Jurkat, Clone E6-1 (cell line): ENCODE data around the gene FATE1.

Source experiments
- DNase-seq: peaks from one replicate; pipeline ENCODE4 v3.0.0-alpha.2; 2011; ENCODE audit warnings: low read depth, low spot score
- H3K4me3 ChIP-seq: 2 replicates; pipeline ENCODE4 v1.5.1; 2011; ENCODE audit warnings: mild to moderate bottlenecking, low read length, control low read depth, moderate library complexity

The FATE1 gene

DNA sequence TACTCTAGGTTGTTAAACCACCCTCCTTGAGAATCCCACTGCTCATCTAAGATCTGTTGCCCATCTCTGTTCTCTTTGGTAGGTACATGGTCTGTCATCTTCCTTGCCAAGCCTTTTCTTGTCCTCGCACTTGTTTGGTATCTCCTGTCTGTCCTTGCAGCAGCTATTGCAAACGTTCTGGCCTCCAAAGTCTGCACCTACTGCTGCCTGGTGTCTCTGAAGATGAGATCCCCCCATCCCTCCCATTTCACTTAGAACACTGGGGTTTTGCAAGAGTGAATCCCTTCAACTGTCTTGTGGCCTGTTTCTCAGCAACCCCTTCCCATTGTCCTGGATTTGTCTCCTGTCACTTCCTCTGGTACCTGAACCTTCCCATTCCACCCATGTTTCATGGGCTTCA lies 19.4 kb downstream of the FATE1 start:
- DNase-seq = no peak
- H3K4me3 ChIP-seq = no peak overlapping the region

GRCh38 chrX:151736685-151737084 lies 20.9 kb downstream of the FATE1 start:
- no peak for DNase-seq

GRCh38 chrX:151737494-151737893 lies 21.7 kb downstream of the FATE1 start:
- no peak for DNase-seq
- no peak overlapping the region for H3K4me3 ChIP-seq

More at GRCh38 chrX:151736685-151737084, 20.9 kb downstream of the FATE1 start:
- no peak overlapping the region for H3K4me3 ChIP-seq

DNA sequence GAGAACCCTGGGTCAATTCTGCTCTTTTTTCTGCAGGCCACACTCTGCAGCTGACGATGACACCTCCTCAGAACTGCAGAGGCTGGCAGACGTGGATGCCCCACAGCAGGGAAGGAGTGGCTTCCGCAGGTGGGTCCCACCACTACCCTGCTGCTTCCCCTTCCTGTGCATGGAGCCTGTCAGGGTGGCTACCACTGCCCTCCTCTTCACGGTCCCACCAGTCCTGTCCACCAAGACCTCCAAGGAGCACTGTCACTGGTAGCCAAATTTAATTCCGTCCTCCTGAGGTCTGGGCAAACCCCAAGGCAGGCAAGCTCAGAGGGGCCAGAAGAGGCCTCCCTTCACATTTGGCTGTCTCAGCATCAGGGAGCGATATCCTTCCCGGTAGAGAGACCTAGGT lies 22.9 kb downstream of the FATE1 start:
- no peak for DNase-seq
- no peak overlapping the region for H3K4me3 ChIP-seq

DNA sequence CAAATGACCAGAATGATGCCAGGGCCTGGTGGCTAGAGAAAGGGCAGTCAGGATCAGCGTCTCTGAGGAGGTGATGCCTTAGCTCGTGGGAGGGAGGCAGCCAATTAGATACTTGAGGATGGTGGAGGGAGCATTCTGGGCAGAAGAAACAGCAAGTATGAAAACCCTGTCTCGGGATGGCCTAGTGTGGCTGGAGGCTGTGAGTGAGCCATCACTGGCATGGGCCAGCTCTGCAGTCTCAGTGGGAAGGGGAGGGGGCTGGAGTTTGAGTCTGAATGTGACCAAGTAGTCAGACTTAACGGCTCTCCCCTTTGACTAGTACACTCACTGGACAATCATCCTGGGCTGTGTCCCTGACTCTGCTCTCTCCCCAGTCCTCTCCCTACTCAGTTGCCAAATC lies 25.8 kb downstream of the FATE1 start:
- no peak for DNase-seq
- no peak overlapping the region for H3K4me3 ChIP-seq

DNA sequence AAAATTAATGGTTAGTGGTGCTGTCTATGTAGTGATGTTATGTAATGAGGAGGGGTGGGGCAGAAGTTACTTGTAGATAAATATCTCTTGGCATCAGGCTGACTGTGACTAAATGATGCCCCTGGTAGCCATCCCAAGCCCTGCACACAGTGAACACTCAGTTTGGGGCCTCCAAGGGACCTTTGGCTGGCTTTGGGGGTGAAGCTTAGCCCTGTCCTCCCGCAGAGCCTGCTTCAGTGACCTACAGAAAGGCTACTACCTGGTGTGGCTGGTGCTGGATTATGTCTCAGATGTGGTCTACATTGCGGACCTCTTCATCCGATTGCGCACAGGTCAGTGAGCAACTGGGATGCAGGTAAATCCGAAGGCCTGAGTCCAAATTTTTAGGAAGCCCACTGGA lies 26.5 kb downstream of the FATE1 start:
- H3K4me3 ChIP-seq = no peak overlapping the region
- no peak for DNase-seq

GRCh38 chrX:151743651-151744470 lies 28.0 kb downstream of the FATE1 start:
- H3K4me3 ChIP-seq = no peak overlapping the region
- DNase-seq = no peak

- DNase-seq = no peak
- no peak overlapping the region for H3K4me3 ChIP-seq
Measured at GRCh38 chrX:151745651-151746050, 29.8 kb downstream of the FATE1 start.

DNA sequence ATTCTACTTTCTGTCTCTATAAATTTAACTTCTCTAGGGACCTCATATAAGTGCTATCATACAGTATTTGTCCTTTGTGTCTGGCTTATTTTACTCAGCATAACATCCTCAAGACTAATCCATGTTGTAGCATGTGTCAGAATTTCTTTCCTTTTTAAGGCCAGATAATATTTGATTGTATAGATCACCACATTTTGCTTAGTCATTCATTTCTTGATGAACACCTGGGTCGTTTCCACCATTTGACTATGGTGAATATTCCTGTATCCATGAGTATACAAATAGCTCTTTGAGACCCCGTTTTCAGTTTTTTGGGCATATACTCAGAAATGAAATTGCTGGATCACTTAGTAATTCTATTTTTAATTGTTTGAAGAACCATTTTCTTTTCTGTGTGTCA lies 30.7 kb downstream of the FATE1 start:
- no peak for DNase-seq
- H3K4me3 ChIP-seq = no peak overlapping the region

- no peak overlapping the region for H3K4me3 ChIP-seq
- DNase-seq = no peak
Measured at GRCh38 chrX:151750511-151750910, 34.7 kb downstream of the FATE1 start.

GRCh38 chrX:151752847-151753246 lies 37.0 kb downstream of the FATE1 start:
- DNase-seq = no peak

GRCh38 chrX:151753313-151754046 lies 37.6 kb downstream of the FATE1 start:
- H3K4me3 ChIP-seq = no peak overlapping the region
- DNase-seq = peak; percentile 7

More at GRCh38 chrX:151752847-151753246, 37.0 kb downstream of the FATE1 start:
- no peak overlapping the region for H3K4me3 ChIP-seq

GRCh38 chrX:151754047-151754429 lies 38.2 kb downstream of the FATE1 start:
- no peak overlapping the region for H3K4me3 ChIP-seq
- no peak for DNase-seq

DNA sequence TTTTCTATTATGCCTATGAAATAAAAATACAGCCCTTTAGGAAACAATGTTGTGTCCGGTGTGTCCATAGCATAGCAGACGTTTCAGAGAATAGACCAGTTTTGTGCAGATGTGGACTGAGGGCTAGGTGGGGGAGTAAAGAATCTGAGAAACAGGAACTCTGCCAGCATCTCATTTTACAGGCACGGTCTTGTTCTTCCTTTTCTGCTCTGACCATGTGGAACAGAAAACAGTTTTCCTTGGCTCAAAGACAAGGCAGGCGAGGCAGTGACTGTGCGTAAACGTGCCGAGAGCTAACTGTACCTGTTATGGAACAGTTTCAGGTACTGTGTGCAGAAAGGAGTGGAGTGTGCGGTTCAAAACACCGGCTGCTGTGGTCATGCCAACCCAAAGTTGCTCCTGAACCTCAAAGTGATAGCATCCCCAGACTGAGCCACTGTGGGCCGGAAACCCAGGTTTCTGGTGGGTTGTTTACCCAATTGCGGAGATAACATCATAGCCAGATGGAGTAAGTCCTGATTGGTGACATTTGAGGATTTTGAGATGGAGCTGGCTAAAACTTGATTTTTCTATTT lies 38.9 kb downstream of the FATE1 start:
- no peak overlapping the region for H3K4me3 ChIP-seq
- no peak for DNase-seq

GRCh38 chrX:151759041-151759708 lies 43.3 kb downstream of the FATE1 start:
- H3K4me3 ChIP-seq = no peak overlapping the region
- no peak for DNase-seq

- DNase-seq = no peak
- no peak overlapping the region for H3K4me3 ChIP-seq
Measured at GRCh38 chrX:151762802-151763201, 47.0 kb downstream of the FATE1 start.

- DNase-seq = no peak
- no peak overlapping the region for H3K4me3 ChIP-seq
Measured at GRCh38 chrX:151763711-151764110, 47.9 kb downstream of the FATE1 start.

DNA sequence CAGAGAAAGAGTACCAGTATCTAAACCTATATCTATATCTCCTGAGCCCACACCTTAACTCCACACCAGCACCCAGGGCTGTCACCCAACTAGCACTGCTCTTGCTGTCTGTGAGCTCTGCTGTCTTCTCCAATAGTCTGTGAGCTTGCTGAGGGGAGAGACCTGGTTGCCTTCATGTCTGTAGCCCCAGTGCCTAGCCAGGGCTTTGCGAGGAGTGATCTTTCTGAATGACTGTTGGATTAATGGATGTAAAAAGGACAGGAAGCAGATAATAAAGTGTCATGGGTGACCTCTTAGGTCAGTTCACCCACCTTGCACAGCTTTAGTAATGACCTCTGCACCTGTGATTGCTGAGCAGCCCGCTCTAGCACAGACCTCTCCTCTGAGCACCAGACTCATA lies 49.2 kb downstream of the FATE1 start:
- H3K4me3 ChIP-seq = no peak overlapping the region
- no peak for DNase-seq

DNA sequence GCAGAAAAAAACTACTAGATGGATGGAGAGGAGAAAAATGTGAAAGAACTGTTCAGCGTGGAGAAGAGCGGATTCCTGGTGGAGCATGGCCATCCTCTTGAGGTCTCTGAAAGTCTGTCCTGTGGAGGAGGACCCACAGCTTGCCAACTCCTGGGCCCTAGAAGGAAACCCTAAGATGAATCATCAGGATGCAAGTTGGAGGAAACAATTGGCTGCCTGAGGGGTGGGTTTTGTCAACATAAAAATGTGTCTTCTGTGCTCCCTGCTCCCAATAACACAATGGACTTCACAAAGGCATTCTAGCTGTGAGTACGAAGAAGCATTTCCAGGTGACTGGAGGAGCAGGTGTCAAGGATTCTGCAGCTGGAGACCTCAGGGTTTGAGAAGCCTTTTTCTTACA lies 55.9 kb downstream of the FATE1 start:
- no peak for DNase-seq

More for the DNA sequence above, 55.9 kb downstream of the FATE1 start:
- no peak overlapping the region for H3K4me3 ChIP-seq
